NCI-H446 (cell line): Measurements from ENCODE around the gene CTRB1.

Experiments used
- DNase-seq, 2 experiments: peaks; one replicate each; lab custom pipeline; 2025; lab: John Stamatoyannopoulos, UW

Gene CTRB1

GRCh38 chr16:75218256-75219076 lies at the start of gene CTRB1:
Gene CTRB1, plus strand, starts transcription at chr16:75218988. Its CDS starts 20 bp downstream, at chr16:75219008.
- no peak for DNase-seq

DNA sequence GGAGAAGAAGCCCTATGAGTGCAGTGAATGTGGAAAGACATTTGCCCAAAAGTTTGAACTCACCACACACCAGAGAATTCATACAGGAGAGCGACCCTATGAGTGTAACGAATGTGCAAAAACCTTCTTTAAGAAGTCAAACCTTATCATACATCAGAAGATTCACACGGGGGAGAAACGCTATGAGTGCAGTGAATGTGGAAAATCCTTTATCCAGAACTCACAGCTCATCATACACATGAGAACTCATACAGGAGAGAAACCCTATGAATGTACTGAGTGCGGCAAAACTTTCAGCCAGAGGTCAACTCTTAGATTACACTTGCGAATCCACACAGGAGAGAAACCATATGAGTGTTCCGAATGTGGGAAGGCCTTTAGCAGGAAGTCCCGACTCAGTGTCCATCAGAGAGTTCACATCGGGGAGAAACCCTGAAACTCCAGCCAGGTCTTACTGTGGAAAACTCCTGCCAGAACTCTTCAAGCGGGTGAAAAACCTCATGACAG lies 48.8 kb upstream of the CTRB1 start:
- no peak for DNase-seq

DNA sequence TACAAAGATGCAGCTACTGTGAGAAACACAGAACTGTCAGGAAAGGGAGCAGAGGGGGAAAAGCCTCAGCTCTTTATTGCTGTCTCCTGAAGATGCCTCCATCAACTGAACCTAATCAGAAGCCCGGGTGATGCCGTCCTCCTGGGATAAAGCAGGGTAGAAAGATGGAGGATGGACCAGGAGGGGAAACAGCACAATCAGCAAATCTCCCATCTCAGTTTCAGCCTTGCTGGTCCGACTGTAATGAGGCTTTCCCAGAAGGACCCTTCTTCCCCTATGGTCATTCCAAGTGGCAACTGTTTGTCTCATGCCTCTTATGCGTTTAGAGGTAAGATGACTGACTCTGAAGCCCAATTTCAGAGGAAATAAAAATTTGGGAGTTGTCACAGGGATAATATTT lies 46.2 kb upstream of the CTRB1 start:
- DNase-seq: no peak

DNA sequence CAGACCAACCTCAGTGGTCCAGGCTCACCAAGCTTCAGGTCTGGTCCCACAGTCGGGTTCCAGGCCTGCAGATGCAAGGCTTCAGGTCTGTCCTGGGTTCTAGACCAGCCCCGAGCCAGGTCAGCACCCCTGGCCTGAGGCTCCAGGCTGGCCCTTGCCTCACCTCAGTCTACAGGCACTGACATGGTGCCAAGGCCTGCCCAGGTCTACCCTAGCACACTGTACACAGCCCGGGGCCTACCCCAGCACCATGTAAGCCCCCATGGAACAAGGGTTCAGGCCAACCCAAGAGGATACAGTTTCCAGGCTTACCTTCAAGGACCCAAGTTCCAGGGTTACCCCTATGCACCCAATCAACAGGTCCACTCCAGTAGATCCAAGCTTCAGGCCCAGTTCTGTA lies 43.7 kb upstream of the CTRB1 start:
- no peak for DNase-seq

GRCh38 chr16:75176926-75177325 lies 41.9 kb upstream of the CTRB1 start:
- DNase-seq: no peak

GRCh38 chr16:75179208-75179607 lies 39.6 kb upstream of the CTRB1 start:
- no peak for DNase-seq

DNA sequence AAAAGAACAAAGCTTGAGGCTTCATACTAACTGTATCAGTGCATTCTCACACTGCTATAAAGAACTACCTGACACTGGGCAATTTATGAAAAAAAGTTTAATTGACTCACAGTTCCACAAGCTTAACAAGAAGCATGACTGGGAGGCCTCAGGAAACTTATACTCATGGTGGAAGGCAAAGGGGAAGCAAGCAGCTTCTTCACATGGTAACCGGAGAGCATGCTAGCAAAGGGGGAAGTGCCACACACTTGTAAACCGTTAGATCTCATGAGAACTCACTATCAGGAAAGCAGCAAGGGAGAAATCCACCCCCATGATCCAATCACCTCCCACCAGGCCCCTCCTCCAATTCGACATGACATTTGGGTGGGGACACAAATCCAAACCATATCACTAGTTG lies 37.2 kb upstream of the CTRB1 start:
- DNase-seq: no peak

- DNase-seq: no peak
Observed at GRCh38 chr16:75188832-75189477, 29.8 kb upstream of the CTRB1 start.

GRCh38 chr16:75189638-75190245 lies 29.0 kb upstream of the CTRB1 start:
- DNase-seq: no peak

GRCh38 chr16:75192606-75193264 lies 26.1 kb upstream of the CTRB1 start:
- DNase-seq: no peak

DNA sequence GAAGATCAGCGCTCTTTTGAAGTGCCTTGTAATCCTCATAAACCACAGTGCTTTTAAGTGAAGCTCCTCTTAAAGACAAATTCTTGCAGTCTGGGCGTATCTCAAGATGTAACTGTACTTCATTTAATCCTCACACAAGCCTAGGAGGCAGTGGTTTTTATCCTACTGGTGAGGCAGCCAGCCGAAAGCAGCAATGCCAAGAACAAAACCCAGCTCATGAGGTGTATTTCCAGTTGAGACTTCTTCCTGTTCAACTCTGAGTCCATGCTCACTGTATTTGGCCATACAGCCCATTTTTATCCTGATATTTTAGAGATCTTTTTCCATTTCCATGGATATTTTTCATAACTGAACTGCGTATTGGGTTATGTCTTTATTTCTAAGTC lies 25.5 kb upstream of the CTRB1 start:
- no peak for DNase-seq

DNA sequence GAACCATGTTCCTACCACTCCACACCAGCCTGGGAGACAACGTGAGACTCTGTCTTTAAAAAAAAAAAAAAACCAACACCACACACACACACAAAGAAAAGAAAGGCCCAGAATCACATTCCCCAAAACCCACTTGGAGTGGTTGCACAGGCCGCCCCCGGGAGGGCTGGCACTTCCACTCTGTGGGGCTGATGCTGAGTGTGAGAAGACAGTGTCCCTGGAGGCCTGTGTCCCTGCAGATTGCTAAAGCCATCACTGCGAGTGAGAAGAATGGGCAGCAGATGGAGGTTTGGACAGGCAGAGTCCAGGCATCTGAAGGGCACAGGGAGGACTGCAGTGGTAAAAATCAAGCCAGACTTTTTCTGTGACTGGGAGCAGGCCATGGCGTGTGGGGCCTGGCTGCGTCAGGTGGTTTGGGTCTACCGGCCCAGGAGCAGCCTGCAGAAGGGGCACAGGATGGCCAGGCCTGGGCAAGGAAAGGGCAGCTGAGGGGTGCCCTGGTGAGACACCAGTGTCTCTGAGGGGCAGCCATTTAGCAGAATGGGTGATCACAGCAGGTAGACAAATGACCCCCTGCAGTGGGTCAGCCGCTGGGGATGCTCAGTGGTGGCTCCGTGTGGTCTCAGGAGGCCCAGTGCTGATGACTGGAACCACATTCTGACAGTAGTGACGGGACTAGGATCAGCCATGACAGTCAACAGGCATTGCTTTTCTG lies 24.9 kb upstream of the CTRB1 start:
- DNase-seq: no peak

GRCh38 chr16:75195811-75196790 lies 22.7 kb upstream of the CTRB1 start:
- no peak for DNase-seq

DNA sequence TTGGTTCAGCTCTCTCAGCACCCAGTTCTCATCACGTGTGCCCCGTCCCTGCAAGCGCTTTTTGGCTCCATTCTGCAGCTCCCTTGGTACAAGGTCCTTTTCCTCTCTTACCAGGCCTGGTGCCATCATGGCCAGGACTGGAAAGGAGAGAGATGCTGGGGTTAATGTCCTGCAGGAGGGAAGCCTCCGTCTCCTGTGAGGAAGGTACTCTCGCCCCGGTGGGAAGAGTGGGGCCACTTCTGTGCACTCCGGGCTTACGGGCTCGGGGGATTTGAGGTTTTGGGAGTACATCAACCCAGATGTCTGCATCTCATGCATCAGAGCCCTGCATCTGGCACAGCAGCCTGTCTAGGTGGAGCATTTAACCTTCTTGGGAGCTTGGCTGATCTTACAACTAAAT lies 22.0 kb upstream of the CTRB1 start:
- DNase-seq: no peak

DNA sequence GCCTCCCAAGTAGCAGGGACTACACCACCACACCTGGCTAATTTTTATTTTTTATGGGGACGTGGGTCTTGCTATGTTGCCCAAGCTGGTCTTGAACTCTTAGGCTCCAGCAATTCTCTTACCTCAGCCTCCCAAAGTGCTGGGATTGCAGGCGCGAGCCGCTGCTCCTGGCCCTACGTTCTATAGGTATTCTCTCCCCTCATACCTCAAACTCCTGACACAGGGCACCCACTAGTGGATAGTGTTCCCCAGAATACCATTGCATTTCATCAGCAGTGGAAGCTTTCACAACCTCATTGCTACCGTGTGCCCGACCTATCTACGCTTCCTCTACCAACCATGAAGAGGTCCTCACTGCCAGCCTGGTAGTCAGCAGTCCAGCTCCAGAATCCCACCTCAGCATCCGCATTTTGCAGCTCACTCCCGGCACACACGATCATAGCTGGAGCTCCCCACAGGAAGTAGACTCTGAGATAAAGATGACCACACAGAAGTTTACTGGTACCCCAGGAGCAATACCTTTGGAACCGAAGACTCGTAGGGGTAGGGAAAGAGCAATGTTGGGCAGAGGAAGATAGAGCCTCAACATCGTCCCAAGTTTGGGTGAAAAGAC lies 21.2 kb upstream of the CTRB1 start:
- no peak for DNase-seq

GRCh38 chr16:75198135-75198600 lies 20.6 kb upstream of the CTRB1 start:
- no peak for DNase-seq

GRCh38 chr16:75202069-75202590 lies 16.7 kb upstream of the CTRB1 start:
- DNase-seq: no peak

- DNase-seq: no peak
Observed at GRCh38 chr16:75203096-75203495, 15.7 kb upstream of the CTRB1 start.

- DNase-seq: no peak
Observed at GRCh38 chr16:75203667-75204409, 14.9 kb upstream of the CTRB1 start.
